HCT116 (cell line): Measurements from ENCODE around the gene CD28. TPM values are rescaled to one million over a fixed set of nuclear protein-coding genes. Genes with fewer than 3 reads are reported as not detected.

Source experiments
- ATAC-seq: fragments of 200-7000 bp; cut with Tn5 transposase; 2 replicates; pipeline ENCODE4 v1.9.1; 2020; ENCODE audit warnings: mild to moderate bottlenecking, moderate library complexity
- Bru-seq: library from RNA; stranded (reverse); fragments of 400-500 nt; gene quantifications from one replicate; lab custom pipeline; 2021; lab: Mats Ljungman, UMichigan
- BruChase-seq, 2 experiments: library from RNA; stranded (reverse); fragments of 400-500 nt; gene quantifications; one replicate each; lab custom pipeline; 2021; lab: Mats Ljungman, UMichigan
- BruUV-seq: library from RNA; stranded (reverse); fragments of 400-500 nt; replicated peaks from 2 replicates; lab custom pipeline; 2021; lab: Mats Ljungman, UMichigan
- CTCF ChIA-PET: fragments of 300-600 bp; sonication (Branson Sonifier 250); formaldehyde crosslinking; loops from one replicate; lab custom pipeline; 2021; ENCODE audit warnings: antibody characterized with exemption; lab: Charles Lee
- POLR2A ChIA-PET: fragments of 300-600, 350-600 bp; sonication (Branson Sonifier 250); formaldehyde crosslinking; loops from one replicate; lab custom pipeline; 2021; ENCODE audit warnings: antibody characterized with exemption; lab: Charles Lee
- RAD21 ChIA-PET, 2 experiments: fragments of 300-600 bp; sonication (Branson Sonifier 250); formaldehyde crosslinking; loops; one replicate each; lab custom pipeline; 2023; ENCODE audit warnings: low total read pairs in 2 of 2; ENCODE audit not compliant: uncharacterized antibody in 2 of 2, unreplicated experiment in 2 of 2, low non-redundant PET in 1 of 2; lab: Charles Lee
- DNase-seq: peaks from one replicate; pipeline ENCODE4 v3.0.0-alpha.2; 2010; ENCODE audit warnings: low read depth, low spot score
- H2AFZ ChIP-seq: fragments of 200-600 bp; shearing (Covaris generic), sonication (generic); 2 replicates; pipeline ENCODE4 v1.6.1; 2017; ENCODE audit warnings: low read depth, mixed run types, mixed read lengths, antibody characterized with exemption, low read length; ENCODE audit not compliant: poor library complexity, severe bottlenecking
- H3K27ac ChIP-seq: 2 replicates; pipeline ENCODE4 v1.5.1; 2012; ENCODE audit warnings: low read depth, low read length
- H3K27me3 ChIP-seq: fragments of 200-600 bp; sonication (generic); 2 replicates; pipeline ENCODE4 v1.6.1; 2016; ENCODE audit warnings: mixed run types, low read length, mixed read lengths; ENCODE audit not compliant: insufficient read depth
- H3K36me3 ChIP-seq, 2 experiments: fragments of 200-500 bp in 1 of 2; fragments of 200-600 bp in 1 of 2; sonication (Bioruptor generic) in 1 of 2; sonication (generic) in 1 of 2; 2 replicates each; pipeline versions ENCODE4 v1.5.1 to v1.6.1; 2014 to 2016; ENCODE audit warnings: low read length in 2 of 2, inconsistent platforms in 1 of 2, mixed read lengths in 1 of 2, mixed run types in 1 of 2; ENCODE audit not compliant: insufficient read depth in 2 of 2, control insufficient read depth in 1 of 2
- H3K4me1 ChIP-seq, 2 experiments: fragments of 200-600 bp in 1 of 2; sonication (generic) in 1 of 2; 2 replicates each; pipeline versions ENCODE4 v1.5.1 to v1.6.1; 2012 to 2017; ENCODE audit warnings: low read length in 2 of 2, inconsistent platforms in 1 of 2, mild to moderate bottlenecking in 1 of 2, mixed read lengths in 1 of 2, mixed run types in 1 of 2, moderate library complexity in 1 of 2; ENCODE audit not compliant: insufficient read depth in 2 of 2, control insufficient read depth in 1 of 2
- H3K4me2 ChIP-seq: fragments of 200-600 bp; sonication (generic); 2 replicates; pipeline ENCODE4 v1.6.1; 2017; ENCODE audit warnings: mixed run types, low read length, mixed read lengths
- H3K4me3 ChIP-seq, 2 experiments: fragments of 200-600 bp in 1 of 2; sonication (generic) in 1 of 2; replicated peaks in 1 of 2; 2 replicates each; pipeline ENCODE4 v1.5.1; 2011 to 2016; ENCODE audit warnings: low read length in 2 of 2, control low read depth in 1 of 2, low read depth in 1 of 2, mild to moderate bottlenecking in 1 of 2, mixed read lengths in 1 of 2, mixed run types in 1 of 2
- H3K79me2 ChIP-seq: fragments of 200-600 bp; sonication (generic); 2 replicates; pipeline ENCODE4 v1.6.1; 2017; ENCODE audit warnings: mild to moderate bottlenecking, mixed run types, low read length, moderate library complexity, mixed read lengths; ENCODE audit not compliant: insufficient read depth
- H3K9ac ChIP-seq: fragments of 200-600 bp; sonication (generic); 2 replicates; pipeline ENCODE4 v1.6.1; 2016; ENCODE audit warnings: low read length, mixed read lengths
- H3K9me2 ChIP-seq: fragments of 200-600 bp; sonication (generic), shearing (Covaris generic); 2 replicates; pipeline ENCODE4 v1.6.1; 2017; ENCODE audit warnings: mixed run types, mild to moderate bottlenecking, moderate library complexity; ENCODE audit not compliant: insufficient read depth
- H3K9me3 ChIP-seq, 2 experiments: fragments of 200-500 bp in 1 of 2; fragments of 200-600 bp in 1 of 2; sonication (Bioruptor generic) in 1 of 2; sonication (generic) in 1 of 2; 2 replicates each; pipeline ENCODE4 v1.6.1; 2014 to 2017; ENCODE audit warnings: low read length in 2 of 2, mixed read lengths in 2 of 2, inconsistent platforms in 1 of 2, low read depth in 1 of 2, mild to moderate bottlenecking in 1 of 2, mixed run types in 1 of 2, moderate library complexity in 1 of 2; ENCODE audit not compliant: control insufficient read depth in 1 of 2, insufficient read depth in 1 of 2
- H4K20me1 ChIP-seq: fragments of 200-600 bp; sonication (generic), shearing (Covaris generic); 2 replicates; pipeline ENCODE4 v1.6.1; 2017; ENCODE audit warnings: mixed run types, mild to moderate bottlenecking, moderate library complexity; ENCODE audit not compliant: insufficient read depth
- CBX3 ChIP-seq: IDR thresholded peaks from 2 replicates; pipeline ENCODE4 v1.6.1; 2012; ENCODE audit warnings: low read depth
- CEBPB ChIP-seq: IDR thresholded peaks from 2 replicates; pipeline ENCODE4 v1.6.1; 2012; ENCODE audit warnings: low read depth
- EZH2phosphoT487 ChIP-seq: fragments of 200-600 bp; IDR thresholded peaks from 2 replicates; pipeline ENCODE4 v1.6.1; 2018; ENCODE audit warnings: antibody characterized with exemption, borderline replicate concordance
- FOSL1 ChIP-seq: IDR thresholded peaks from 2 replicates; pipeline ENCODE4 v1.6.1; 2012; ENCODE audit warnings: low read depth
- JUND ChIP-seq: IDR thresholded peaks from 2 replicates; pipeline ENCODE4 v1.6.1; 2012
- POLR2AphosphoS5 ChIP-seq: IDR thresholded peaks from 2 replicates; pipeline ENCODE4 v1.6.1; 2011; ENCODE audit warnings: mild to moderate bottlenecking, low read depth, low read length, moderate library complexity
- REST ChIP-seq: IDR thresholded peaks from 2 replicates; pipeline ENCODE4 v1.6.1; 2012; ENCODE audit warnings: low read depth
- SIN3A ChIP-seq: IDR thresholded peaks from 2 replicates; pipeline ENCODE4 v1.6.1; 2012; ENCODE audit warnings: low read depth
- SRF ChIP-seq: IDR thresholded peaks from 2 replicates; pipeline ENCODE4 v1.6.1; 2012; ENCODE audit warnings: low read depth
- TCF7L2 ChIP-seq: IDR thresholded peaks from 2 replicates; pipeline ENCODE4 v1.7.0; 2011; ENCODE audit warnings: borderline replicate concordance, inconsistent platforms; ENCODE audit not compliant: insufficient read depth, insufficient read length; ENCODE audit errors: extremely low read depth
- YY1 ChIP-seq: IDR thresholded peaks from 2 replicates; pipeline ENCODE4 v1.6.1; 2011; ENCODE audit warnings: low read length, low read depth, moderate library complexity, mild to moderate bottlenecking; ENCODE audit not compliant: insufficient replicate concordance; ENCODE audit errors: extremely low read depth
- ZBTB33 ChIP-seq: IDR thresholded peaks from 2 replicates; pipeline ENCODE4 v1.6.1; 2011; ENCODE audit warnings: mild to moderate bottlenecking, low read length, moderate library complexity; ENCODE audit not compliant: insufficient replicate concordance; ENCODE audit errors: extremely low read depth
- ZFX ChIP-seq: fragments of 450-650 bp; IDR thresholded peaks from 2 replicates; pipeline ENCODE4 v1.6.1; 2017
- intact Hi-C: fragments of 100-400 bp; cut with micrococcal nuclease; formaldehyde crosslinking; loops from 2 replicates; pipeline ENCODE4 v1.10.0; 2022
- long read RNA-seq: library from polyadenylated mRNA; unstranded; transcript quantifications from one replicate; pipeline ENCODE4 v2.0.0, GENCODE V29; 2021; ENCODE audit not compliant: unreplicated experiment
- polyA plus RNA-seq: library from polyadenylated mRNA; unstranded; fragments of >200 nt; gene quantifications from 2 replicates; pipeline ENCODE4 v1.2.1, GENCODE V29; 2012; ENCODE audit warnings: missing spikeins
- total RNA-seq: library from RNA; stranded (reverse); gene quantifications from one replicate; pipeline ENCODE4 v1.2.1, GENCODE V29; 2021; ENCODE audit not compliant: unreplicated experiment
- TF ChIP-seq, protein P1 (sequence below): IDR thresholded peaks from 2 replicates; pipeline ENCODE4 v1.6.1; 2012
- TF ChIP-seq, protein P2 (sequence below): IDR thresholded peaks from 2 replicates; pipeline ENCODE4 v1.6.1; 2012
- TF ChIP-seq, protein P3 (sequence below), 3 experiments: fragments of 200-600 bp in 1 of 3; sonication (generic) in 1 of 3; IDR thresholded peaks in 2 of 3; conservative IDR thresholded peaks in 1 of 3; 2 replicates each; pipeline ENCODE4 v1.5.1; 2012 to 2017; ENCODE audit warnings: low read depth in 2 of 3, low read length in 2 of 3, antibody characterized with exemption in 1 of 3, borderline replicate concordance in 1 of 3, control low read depth in 1 of 3, mild to moderate bottlenecking in 1 of 3, mixed read lengths in 1 of 3, mixed run types in 1 of 3, moderate library complexity in 1 of 3; ENCODE audit not compliant: insufficient read depth in 1 of 3

CD28 gene
- 0.37 TPM for total RNA-seq
- not detected in 2 replicates for polyA plus RNA-seq
- percentile 5 among the genes with signal in this experiment for Bru-seq, nascent RNA
- percentile 9 among the genes with signal in this experiment for BruChase-seq, experiment 1, labeled RNA remaining after a 6-hour chase
- BruChase-seq, experiment 2, labeled RNA remaining after a 2-hour chase: percentile 13 among the genes with signal in this experiment
- long read RNA-seq: 0 reads

- RAD21 ChIA-PET: no interaction called here
- DNase-seq (no peak), ATAC-seq (no peak)
- Histone ChIP-seq H3K27ac (no peak within 1 kb of the TSS), H3K4me3 (no peak within 1 kb of the TSS), H3K27me3 (no peaks in the 10 kb centered on the region), H3K4me1 (no peaks in the 10 kb centered on the region), H4K20me1 (no peaks in the 10 kb centered on the region), H3K9me2 (no peaks in the 10 kb centered on the region), H3K36me3 (no peaks in the 10 kb centered on the region), H3K9ac (no peak within 1 kb of the TSS), H2AFZ (no peak within 1 kb of the TSS), H3K4me2 (no peak within 1 kb of the TSS), H3K79me2 (no peaks in the 10 kb centered on the region), H3K9me3 (no peaks in the 10 kb centered on the region)
- intact Hi-C loops: no loop called here
- CTCF ChIA-PET: no interaction called here
- BruUV-seq: no TSS peak
- TF ChIP-seq, protein P1, sequence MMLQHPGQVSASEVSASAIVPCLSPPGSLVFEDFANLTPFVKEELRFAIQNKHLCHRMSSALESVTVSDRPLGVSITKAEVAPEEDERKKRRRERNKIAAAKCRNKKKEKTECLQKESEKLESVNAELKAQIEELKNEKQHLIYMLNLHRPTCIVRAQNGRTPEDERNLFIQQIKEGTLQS: no peak
- no peak for TF ChIP-seq SIN3A
- TF ChIP-seq, protein P2, sequence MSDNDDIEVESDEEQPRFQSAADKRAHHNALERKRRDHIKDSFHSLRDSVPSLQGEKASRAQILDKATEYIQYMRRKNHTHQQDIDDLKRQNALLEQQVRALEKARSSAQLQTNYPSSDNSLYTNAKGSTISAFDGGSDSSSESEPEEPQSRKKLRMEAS: no peak
- TF ChIP-seq JUND: no peak
- no peak for TF ChIP-seq TCF7L2
- TF ChIP-seq ZFX: no peak
- TF ChIP-seq CBX3: no peak
- no peak for TF ChIP-seq POLR2AphosphoS5
- no peak for TF ChIP-seq ZBTB33
- no peak for TF ChIP-seq CEBPB
- no peak for TF ChIP-seq YY1
- no peak for TF ChIP-seq REST
- TF ChIP-seq FOSL1: no peak
- TF ChIP-seq SRF: no peak
- TF ChIP-seq, protein P3, sequence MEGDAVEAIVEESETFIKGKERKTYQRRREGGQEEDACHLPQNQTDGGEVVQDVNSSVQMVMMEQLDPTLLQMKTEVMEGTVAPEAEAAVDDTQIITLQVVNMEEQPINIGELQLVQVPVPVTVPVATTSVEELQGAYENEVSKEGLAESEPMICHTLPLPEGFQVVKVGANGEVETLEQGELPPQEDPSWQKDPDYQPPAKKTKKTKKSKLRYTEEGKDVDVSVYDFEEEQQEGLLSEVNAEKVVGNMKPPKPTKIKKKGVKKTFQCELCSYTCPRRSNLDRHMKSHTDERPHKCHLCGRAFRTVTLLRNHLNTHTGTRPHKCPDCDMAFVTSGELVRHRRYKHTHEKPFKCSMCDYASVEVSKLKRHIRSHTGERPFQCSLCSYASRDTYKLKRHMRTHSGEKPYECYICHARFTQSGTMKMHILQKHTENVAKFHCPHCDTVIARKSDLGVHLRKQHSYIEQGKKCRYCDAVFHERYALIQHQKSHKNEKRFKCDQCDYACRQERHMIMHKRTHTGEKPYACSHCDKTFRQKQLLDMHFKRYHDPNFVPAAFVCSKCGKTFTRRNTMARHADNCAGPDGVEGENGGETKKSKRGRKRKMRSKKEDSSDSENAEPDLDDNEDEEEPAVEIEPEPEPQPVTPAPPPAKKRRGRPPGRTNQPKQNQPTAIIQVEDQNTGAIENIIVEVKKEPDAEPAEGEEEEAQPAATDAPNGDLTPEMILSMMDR (IDR thresholded peaks at IDR 0.05 in 2 of 3, conservative IDR thresholded peaks at IDR 0.05 in 1 of 3; ENCODE audit: borderline replicate concordance in 1 of 3, insufficient read depth in 1 of 3, low read depth in 2 of 3, low read length in 2 of 3): no peak
- no peak for TF ChIP-seq EZH2phosphoT487
- POLR2A ChIA-PET: no interaction called here
Measured at GRCh38 chr2:203706403-203706802, at the start of gene CD28. Gene CD28 (plus strand): TSS chr2:203706639. CDS start chr2:203706697, 58 bp downstream.
